Sciatic nerve (tissue), 2 donors: Measurements from ENCODE around the gene SEMA3A. TPM values are rescaled to one million over a fixed set of nuclear protein-coding genes. Genes with fewer than 3 reads are reported as not detected.

Experiments used
- ATAC-seq: fragments of 200-7000 bp; cut with Tn5 transposase; one replicate; pipeline ENCODE4 v1.9.1; 2020; ENCODE audit warnings: mild to moderate bottlenecking, moderate library complexity
- DNase-seq: peaks from one replicate; pipeline ENCODE4 v3.0.0-alpha.2; 2020; ENCODE audit warnings: low spot score
- intact Hi-C: fragments of 100-400 bp; cut with DNase I; formaldehyde crosslinking; loops from one replicate; pipeline ENCODE4 v1.14.2; 2022
- total RNA-seq: library from RNA; stranded (reverse); fragmentation: NEBNext Ultra II Directional; extraction: Animal tissue kit (Norgen Biotek cat#: 25700); gene quantifications from one replicate; pipeline ENCODE4 v1.2.1, GENCODE V29; 2021
- donor health status: DM: no; HTN: no; CAD: no.
- donor health status: DM: no; HTN: no; CAD: no.

SEMA3A gene
- total RNA-seq, 1 donor from 2014 or later, result 15.1 TPM

DNA sequence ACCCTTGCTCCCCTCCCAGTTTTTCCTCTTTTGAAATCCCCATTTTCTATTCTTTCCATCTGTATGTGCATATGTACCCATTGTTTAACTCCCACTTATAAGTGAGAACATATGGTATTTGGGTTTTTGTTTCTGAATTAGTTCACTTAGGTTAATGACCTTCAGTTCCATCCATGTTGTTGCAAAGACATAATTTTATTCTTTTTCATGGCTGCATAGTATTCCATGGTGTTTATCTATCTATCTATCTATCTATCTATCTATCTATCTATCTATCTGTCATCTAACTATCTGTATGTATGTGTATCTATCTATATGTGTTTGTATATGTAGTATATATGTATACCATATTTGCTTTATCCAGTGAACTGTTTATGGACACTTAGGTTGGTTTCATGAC, 281.4 kb downstream of the SEMA3A start:
- intact Hi-C loops, result no loop called here
- no peak for DNase-seq
- no peak for ATAC-seq

DNA sequence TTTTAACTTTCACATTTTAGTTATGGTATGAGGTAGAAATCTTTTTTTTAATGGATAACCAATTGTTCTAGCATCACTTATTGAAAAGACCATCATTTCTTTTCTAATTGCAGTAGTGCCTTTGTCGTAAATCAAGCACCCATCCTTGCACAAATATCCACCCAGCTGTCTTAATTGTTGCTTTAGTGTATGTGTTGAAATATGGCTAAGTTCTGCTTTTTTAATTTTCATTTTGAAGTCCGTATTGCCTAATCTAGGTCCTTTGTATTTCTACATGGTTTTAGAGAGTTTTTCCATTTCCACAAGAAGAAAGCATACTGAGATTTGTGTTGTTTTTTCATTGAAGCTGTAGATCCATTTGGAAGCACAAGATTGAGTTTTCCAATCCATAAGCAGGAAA, 286.1 kb downstream of the SEMA3A start:
- no peak for ATAC-seq
- intact Hi-C loops, result no loop called here

More for the DNA sequence above, 286.1 kb downstream of the SEMA3A start:
- DNase-seq, result no peak
